Measurements from ENCODE around the gene ORM1. TPM values are rescaled to one million over a fixed set of nuclear protein-coding genes. Genes with fewer than 3 reads are reported as not detected.

Gene ORM1
- total RNA-seq, 1 experiment from 2014 or later = 4.4 TPM

- no peak overlapping the region for H2BK5ac ChIP-seq (ENCODE audit: insufficient read length, low read length)
- H3K27me3 ChIP-seq (ENCODE audit: insufficient read depth, low read length) = no peaks in the 10 kb centered on the region
- no peaks in the 10 kb centered on the region for H3K79me1 ChIP-seq (ENCODE audit: insufficient read depth, low read depth, low read length, poor library complexity, severe bottlenecking)
- H2BK15ac ChIP-seq (ENCODE audit: low read depth, low read length) = no peak overlapping the region
- peak overlapping the region; percentile 39 for H3K18ac ChIP-seq (ENCODE audit: insufficient read length, low read depth, low read length)
- no peak overlapping the region for H3K56ac ChIP-seq (ENCODE audit: insufficient read length, low read depth, low read length)
- no peak overlapping the region for H2AK5ac ChIP-seq (ENCODE audit: insufficient read length, low read length)
- no peak overlapping the region for H3K23ac ChIP-seq (ENCODE audit: insufficient read length, low read depth, low read length)
- H4K8ac ChIP-seq (replicated peaks; ENCODE audit: insufficient read length, low read depth, low read length) = no peak overlapping the region
- H2BK12ac ChIP-seq (ENCODE audit: insufficient read length, low read depth, low read length) = no peak overlapping the region
- H4K5ac ChIP-seq (ENCODE audit: insufficient read length, low read depth, low read length) = no peak overlapping the region
- H3K9ac ChIP-seq (ENCODE audit: extremely low read depth, insufficient read length, low read length) = no peak overlapping the region
- no CpG with 5 or more reads among the region's 4 CpGs for WGBS (ENCODE audit: extremely low coverage, insufficient read length, low lambda C conversion rate)
- H3K4me1 ChIP-seq (ENCODE audit: insufficient read depth, low read length) = peaks cover 13% of the 10 kb centered on the region
- no peak for TF ChIP-seq CTCF (conservative IDR thresholded peaks at IDR 0.05)
- peak overlapping the region; percentile 87 to 99 (median 95) for H3K27ac Mint-ChIP-seq
- H3K4me2 ChIP-seq (ENCODE audit: insufficient read depth, insufficient read length, low read length) = peak overlapping the region; percentile 52
- H3K4me1 Mint-ChIP-seq = peaks cover 45 to 51% of the 10 kb centered on the region in 2 experiments
- no peak overlapping the region for H3K4ac ChIP-seq (ENCODE audit: low read depth, low read length)
- no peaks in the 10 kb centered on the region for H3K9me3 ChIP-seq (ENCODE audit: control insufficient read depth, low read depth, low read length)
- H3K14ac ChIP-seq (ENCODE audit: insufficient read depth, low read length) = no peak overlapping the region
- H3K27me3 Mint-ChIP-seq (ENCODE audit: low read depth) = no peaks in the 10 kb centered on the region
- H3K79me2 ChIP-seq (ENCODE audit: insufficient read depth, low read length) = 0 out of 2 replicates have a peak, but pooled peaks cover 3% of the 10 kb centered on the region
- H3K36me3 Mint-ChIP-seq (ENCODE audit: insufficient read depth in 1 of 3, low read depth in 3 of 3) = peaks cover 14 to 28% (median 16%) of the 10 kb centered on the region in 3 experiments
- H3K23me2 ChIP-seq (ENCODE audit: insufficient read length, low read depth, low read length, poor library complexity, severe bottlenecking) = peaks cover 5% of the 10 kb centered on the region
- H2AFZ ChIP-seq (ENCODE audit: low read length) = no peak overlapping the region
- H4K20me1 ChIP-seq (ENCODE audit: control insufficient read depth, insufficient read depth, insufficient read length) = no peaks in the 10 kb centered on the region
- no peak for DNase-seq
- no peak overlapping the region for H3T11ph ChIP-seq (ENCODE audit: low read length)
- no peak overlapping the region for H4K91ac ChIP-seq (ENCODE audit: insufficient read length, low read depth, low read length)
- peak overlapping the region; percentile 3 for H3K27ac ChIP-seq (ENCODE audit: insufficient read length, low read depth, low read length)
- H3K4me3 Mint-ChIP-seq = peak overlapping the region; percentile 28 to 61; a peak in 3 of 5 replicates
- H2BK120ac ChIP-seq (ENCODE audit: low read depth, low read length, poor library complexity, severe bottlenecking) = no peak overlapping the region
- H3K9me3 Mint-ChIP-seq = no peaks in the 10 kb centered on the region
- no peak overlapping the region for H2BK20ac ChIP-seq (ENCODE audit: low read depth, low read length, poor library complexity, severe bottlenecking)
Measured at GRCh38 chr9:114370968-114371320, 48.0 kb downstream of the ORM1 start.
